HepG2 (cell line): Measurements from ENCODE around the gene OPA3.

Experiments
- CBFB ChIP-seq: sonication (generic); formaldehyde crosslinking; IDR thresholded peaks from 2 replicates; pipeline ENCODE4 v1.4.0; 2020; ENCODE audit warnings: missing genetic modification reagents
- ESRRA ChIP-seq: sonication (generic); formaldehyde crosslinking; IDR thresholded peaks from 2 replicates; pipeline ENCODE4 v1.5.1; 2020; ENCODE audit warnings: mild to moderate bottlenecking, low read depth, missing genetic modification reagents
- GABPA ChIP-seq, 2 experiments: IDR thresholded peaks; 2 replicates each; pipeline ENCODE4 v1.6.1; 2011 to 2016; ENCODE audit warnings: low read depth in 2 of 2, low read length in 1 of 2, missing biosample characterization in 1 of 2, missing genetic modification characterization in 1 of 2
- POLR2A ChIP-seq, 2 experiments: IDR thresholded peaks; 2 replicates each; pipeline ENCODE4 v1.6.1; 2011; ENCODE audit warnings: low read depth in 2 of 2, low read length in 2 of 2, mild to moderate bottlenecking in 1 of 2, moderate library complexity in 1 of 2; ENCODE audit not compliant: insufficient read depth in 1 of 2
- TF ChIP-seq, protein P1 (sequence below), 2 experiments: IDR thresholded peaks; 2 replicates each; pipeline ENCODE4 v1.6.1; 2011 to 2012; ENCODE audit warnings: low read length in 2 of 2, borderline replicate concordance in 1 of 2, low read depth in 1 of 2, mild to moderate bottlenecking in 1 of 2, moderate library complexity in 1 of 2
- TF ChIP-seq, protein P2 (sequence below): IDR thresholded peaks from 2 replicates; pipeline ENCODE4 v1.6.1; 2016; ENCODE audit warnings: low read depth, borderline replicate concordance

DNA sequence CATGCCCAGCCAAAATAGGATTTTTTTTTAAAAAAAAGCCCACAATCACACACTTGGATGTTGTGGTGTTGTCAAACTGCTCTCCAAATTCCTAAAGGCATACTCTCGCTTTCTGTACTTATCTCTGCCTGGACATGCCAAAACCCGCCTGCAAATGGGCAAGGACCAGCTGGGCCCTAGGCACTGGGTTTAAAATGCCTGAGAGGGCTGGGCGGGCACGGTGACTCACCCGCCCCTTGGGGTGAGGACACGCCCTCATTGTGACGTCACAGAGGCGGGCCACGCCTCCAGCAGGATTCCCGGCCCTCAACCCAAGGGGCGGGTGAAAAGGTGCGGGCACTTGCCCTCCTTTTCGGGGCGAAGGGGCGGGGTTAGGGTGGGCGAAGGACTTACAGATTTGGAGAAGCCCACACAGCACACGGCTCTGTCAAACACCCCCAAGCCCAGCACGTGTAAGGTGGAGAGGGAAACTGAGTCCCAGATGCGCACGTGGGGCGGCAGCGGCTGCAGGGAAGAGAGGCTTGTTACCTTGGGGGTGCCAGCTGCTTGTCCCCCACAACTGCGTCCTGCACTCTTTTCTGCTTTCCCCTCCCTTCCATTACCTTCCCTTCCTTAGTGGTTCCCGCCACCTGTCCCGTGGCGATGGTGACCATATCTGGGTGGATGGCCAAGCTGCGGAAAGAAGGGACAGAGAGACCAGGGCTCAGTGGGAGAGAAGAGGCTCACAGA, 48.0 kb upstream of the OPA3 start:
- TF ChIP-seq, protein P1, sequence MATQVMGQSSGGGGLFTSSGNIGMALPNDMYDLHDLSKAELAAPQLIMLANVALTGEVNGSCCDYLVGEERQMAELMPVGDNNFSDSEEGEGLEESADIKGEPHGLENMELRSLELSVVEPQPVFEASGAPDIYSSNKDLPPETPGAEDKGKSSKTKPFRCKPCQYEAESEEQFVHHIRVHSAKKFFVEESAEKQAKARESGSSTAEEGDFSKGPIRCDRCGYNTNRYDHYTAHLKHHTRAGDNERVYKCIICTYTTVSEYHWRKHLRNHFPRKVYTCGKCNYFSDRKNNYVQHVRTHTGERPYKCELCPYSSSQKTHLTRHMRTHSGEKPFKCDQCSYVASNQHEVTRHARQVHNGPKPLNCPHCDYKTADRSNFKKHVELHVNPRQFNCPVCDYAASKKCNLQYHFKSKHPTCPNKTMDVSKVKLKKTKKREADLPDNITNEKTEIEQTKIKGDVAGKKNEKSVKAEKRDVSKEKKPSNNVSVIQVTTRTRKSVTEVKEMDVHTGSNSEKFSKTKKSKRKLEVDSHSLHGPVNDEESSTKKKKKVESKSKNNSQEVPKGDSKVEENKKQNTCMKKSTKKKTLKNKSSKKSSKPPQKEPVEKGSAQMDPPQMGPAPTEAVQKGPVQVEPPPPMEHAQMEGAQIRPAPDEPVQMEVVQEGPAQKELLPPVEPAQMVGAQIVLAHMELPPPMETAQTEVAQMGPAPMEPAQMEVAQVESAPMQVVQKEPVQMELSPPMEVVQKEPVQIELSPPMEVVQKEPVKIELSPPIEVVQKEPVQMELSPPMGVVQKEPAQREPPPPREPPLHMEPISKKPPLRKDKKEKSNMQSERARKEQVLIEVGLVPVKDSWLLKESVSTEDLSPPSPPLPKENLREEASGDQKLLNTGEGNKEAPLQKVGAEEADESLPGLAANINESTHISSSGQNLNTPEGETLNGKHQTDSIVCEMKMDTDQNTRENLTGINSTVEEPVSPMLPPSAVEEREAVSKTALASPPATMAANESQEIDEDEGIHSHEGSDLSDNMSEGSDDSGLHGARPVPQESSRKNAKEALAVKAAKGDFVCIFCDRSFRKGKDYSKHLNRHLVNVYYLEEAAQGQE (IDR thresholded peaks at IDR 0.05; ENCODE audit: borderline replicate concordance in 1 of 2, low read depth in 1 of 2, low read length in 2 of 2), result no peak
- TF ChIP-seq GABPA (IDR thresholded peaks at IDR 0.05; ENCODE audit: low read depth, low read length) (no peak), GABPA (CRISPR knock-in tag; IDR thresholded peaks at IDR 0.05; ENCODE audit: low read depth) (no peak), CBFB (no peak), POLR2A (IDR thresholded peaks at IDR 0.05; ENCODE audit: insufficient read depth in 1 of 2, low read depth in 2 of 2, low read length in 2 of 2) (no peak), ESRRA (CRISPR knock-in tag) (no peak)
- TF ChIP-seq, protein P2, sequence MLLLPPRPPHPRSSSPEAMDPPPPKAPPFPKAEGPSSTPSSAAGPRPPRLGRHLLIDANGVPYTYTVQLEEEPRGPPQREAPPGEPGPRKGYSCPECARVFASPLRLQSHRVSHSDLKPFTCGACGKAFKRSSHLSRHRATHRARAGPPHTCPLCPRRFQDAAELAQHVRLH, result no peak
